Myocyte (in vitro differentiated cells): ENCODE measurements around the gene SLC47A2. TPM values are rescaled to one million over a fixed set of nuclear protein-coding genes. Genes with fewer than 3 reads are reported as not detected.
A peak's percentile ranks its signal among the peaks of the same experiment; 100 is the strongest.

Experiments used
- DNase-seq: peaks from one replicate; pipeline ENCODE4 v3.0.0-alpha.2; 2012; ENCODE audit warnings: low read depth
- total RNA-seq: library from RNA; depleted of rRNA; stranded (reverse); fragments of >200 nt; gene quantifications from 2 replicates; pipeline ENCODE4 v1.2.3, GENCODE V29; 2014

Gene SLC47A2
- total RNA-seq, 1 donor from 2014 or later: 3.8 TPM

DNA sequence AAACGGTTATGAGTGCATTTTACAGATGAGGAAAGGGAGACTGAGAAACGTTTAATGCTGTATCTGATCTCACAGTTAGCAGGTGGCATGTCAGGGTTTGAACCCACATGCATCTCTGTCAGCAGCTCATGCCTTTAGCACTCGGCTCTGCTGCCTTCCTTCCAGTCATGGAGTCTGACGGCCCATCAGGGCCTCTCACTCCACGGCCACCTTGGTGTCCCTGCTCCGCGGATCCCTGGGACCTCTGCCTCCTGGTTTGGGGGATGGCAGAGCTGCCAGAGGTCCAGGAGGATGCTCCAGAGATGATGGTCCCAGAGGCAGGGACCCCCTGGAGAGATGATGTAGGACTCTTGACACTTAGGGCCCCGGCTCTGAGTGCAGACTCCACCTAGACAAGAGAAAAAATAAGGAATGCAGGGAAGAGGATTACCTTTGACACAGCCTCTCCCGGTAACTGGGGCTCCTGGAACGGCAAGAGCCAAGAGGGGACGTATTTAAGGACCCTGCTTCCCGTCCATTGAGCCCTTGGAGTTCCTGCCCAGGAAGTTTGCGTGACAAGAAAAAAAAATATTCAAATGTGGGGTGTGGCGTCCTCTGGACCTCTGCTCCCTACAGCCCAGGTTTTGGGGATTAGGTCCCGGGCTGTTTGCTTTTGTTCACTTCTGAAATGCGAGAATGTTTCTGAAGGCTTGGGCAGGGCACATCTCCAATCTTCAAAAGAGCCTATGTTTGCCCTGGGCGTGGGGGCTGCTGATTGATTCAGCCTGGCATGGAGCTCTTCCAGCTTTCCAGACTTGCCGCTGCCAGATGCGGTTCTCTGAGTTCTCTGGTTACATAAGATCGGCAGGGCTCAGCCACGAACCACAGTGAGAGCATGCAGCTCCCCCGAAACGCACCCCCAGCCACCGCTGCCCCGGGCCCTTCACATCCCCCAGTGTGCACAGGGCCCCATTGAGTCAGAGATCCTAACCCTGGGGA, 31.7 kb upstream of the SLC47A2 start, which contains the start of gene ALDH3A1:
Gene ALDH3A1 (minus strand): TSS at position 470 of the 978 bp plus-strand sequence. CDS start 3,169 bp downstream, outside the sequence.
- DNase-seq: peak; percentile 83

DNA sequence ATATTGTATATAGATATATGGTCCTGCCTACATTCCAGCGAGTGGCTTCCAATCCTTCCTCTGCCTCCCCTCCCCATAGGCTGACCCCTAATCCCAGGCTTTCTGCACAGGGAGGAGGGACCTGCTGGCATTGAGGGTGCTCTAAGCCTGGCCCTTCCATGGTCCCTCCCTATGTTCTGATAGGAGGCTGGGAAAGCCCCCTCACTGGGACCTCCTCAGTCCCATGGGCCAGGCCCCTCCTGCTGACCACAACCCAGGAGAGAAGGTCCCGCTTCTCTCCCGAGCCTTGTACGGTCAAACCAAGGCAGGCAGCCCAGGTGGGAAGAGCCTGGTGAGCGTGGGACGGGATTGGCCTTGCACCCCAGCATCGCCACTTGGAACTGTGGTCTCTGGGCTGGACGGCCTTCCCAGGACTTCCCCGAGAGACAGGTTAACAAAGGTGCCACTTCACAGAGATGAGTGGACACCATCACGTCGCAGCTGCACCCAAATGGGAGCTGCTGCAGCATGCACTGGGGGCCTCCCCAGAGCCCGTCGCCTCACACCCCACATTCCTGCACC, 30.9 kb upstream of the SLC47A2 start:
- no peak for DNase-seq

DNA sequence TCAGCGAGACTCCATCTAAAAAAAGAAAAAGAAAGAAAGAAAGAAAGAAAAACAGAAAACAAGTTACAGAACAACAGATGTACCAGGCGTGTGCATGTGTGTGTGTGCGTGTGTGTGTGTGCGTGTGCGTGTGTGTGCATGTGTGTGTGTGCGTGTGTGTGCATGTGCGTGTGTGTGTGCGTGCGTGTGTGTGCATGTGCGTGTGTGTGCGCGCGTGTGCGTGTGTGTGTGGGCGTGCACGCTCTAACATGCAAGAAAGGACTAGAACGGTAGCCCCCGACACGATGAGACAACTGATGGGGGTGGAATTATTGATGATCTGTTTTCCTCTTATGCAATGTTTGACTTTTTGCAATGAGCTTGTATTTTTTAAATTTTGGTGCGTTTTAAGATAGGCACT, 30.1 kb upstream of the SLC47A2 start:
- no peak for DNase-seq

DNA sequence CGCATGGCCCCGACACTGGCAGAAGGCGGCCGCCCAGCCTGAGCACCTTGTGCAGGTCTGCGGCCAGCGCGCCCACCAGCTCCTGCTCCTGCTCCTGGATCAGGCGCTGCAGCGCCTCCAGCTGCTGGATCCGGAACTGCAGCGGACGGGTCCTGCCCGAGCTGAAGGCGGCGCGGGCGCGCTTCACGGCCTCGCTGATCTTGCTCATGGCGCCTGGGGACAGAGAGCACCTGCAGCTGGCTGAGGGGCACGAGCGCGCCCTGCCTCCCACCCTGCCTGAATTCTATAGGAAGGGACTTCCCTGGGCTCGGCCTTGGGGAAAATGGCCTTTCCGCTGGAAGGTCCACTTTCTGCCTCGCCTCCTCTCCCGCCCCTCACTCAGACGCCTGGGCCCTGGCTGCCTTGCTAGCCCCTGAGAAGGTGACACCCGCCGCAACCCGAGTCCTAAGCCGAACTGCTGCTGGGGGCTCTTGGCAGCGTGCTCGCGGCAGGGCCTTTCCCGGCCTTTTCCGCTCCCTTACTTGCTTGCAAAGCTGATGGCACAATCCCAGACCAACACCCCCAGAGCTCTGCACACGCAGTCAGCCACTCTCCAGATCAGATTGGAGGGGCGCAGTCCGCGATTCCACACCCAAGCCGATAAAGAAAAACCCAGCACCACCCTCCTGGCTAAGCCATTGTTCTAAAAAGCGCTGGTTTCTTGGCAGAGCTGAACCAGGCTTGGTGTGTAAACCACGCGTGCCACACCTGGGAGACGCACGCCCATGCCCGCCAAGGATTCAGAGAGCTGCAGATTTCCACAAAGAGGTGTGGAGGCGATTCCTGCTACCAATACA, 28.8 kb upstream of the SLC47A2 start:
- peak; percentile 62 for DNase-seq

DNA sequence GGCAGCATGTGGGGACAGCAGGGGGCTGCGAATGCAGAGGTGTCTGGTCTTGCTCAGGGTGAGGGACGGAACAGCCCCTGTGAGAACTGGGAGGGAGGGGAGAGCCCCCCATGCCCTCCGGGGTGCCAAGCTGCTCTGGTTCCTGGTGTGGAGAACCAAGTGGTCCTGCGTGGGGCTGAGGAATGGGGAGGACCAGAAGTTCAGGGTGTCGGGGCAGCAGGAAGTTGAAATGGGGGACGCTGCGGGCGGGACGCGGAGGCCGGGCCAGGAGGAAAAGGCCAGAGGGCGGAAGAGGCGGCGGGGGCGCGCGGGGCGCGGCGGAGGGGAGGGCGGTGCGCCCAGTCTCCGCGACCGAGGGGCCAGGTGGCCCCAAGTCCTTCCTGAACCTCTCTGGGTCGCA, 28.1 kb upstream of the SLC47A2 start:
- DNase-seq: no peak

DNA sequence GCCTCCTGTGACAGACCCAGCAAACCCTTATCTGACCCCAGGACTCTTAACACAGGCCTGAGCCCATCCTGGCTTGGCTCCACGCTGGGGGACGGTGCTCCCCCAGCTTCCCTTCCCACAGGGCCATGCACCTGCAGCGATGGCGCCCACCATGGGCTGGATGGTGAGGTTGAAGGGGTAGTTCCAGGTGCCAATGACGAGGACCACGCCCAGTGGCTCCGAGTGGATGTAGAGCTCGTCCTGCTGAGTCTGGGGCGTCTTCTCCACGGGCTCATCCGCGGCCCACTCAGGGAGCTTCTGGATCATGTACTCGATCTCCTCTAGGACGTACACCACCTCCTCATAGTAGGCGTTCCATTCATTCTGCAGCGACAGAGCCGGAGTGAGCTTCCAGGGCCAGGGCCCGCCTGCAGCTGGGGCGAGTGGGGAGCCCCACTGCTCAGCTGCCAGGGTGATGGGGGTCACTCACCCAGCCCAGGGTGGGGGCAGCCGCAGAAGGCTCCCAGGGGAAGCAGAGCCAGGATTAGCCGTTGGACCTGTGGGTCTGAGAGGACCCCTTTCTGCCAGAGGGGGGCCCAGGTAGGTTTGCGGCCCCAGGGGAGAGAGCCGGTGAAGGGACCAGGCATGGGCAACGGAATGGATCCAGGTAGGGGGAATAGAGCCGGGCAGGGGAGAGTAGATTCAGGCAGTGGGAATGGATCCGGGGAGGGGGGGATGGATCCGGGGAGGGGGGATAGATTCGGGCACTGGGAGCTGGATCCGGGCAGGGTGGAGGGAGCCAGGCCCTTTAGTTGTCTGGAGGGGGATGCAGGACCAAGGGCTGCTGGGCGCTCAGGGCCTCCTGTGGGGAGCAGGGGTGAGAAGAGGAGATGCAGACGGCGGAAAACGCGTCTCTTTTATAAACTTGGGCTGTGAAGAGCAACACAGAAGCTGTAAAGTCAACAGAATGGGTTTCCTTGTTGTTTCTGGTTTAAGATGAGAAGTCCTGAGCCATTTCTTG, 27.0 kb upstream of the SLC47A2 start:
- no peak for DNase-seq

DNA sequence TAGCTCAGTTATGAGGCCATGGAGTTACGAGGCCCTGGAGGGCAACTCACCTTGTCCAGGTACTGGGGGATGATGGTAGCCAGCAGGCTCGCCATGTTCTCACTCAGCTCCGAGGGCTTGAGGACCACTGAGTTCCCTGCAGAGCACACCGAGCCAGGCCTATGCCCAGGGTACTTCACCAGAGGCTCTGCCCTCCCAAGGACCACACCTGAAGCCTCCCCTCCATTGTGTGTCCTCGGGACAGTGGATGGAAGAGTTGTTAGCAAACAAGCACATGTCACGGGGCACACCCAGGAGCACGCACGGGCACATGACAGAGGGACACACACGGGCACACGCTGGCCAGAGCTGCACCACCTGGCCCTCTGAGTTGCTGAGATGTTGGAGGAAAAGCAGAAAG, 26.1 kb upstream of the SLC47A2 start:
- no peak for DNase-seq

DNA sequence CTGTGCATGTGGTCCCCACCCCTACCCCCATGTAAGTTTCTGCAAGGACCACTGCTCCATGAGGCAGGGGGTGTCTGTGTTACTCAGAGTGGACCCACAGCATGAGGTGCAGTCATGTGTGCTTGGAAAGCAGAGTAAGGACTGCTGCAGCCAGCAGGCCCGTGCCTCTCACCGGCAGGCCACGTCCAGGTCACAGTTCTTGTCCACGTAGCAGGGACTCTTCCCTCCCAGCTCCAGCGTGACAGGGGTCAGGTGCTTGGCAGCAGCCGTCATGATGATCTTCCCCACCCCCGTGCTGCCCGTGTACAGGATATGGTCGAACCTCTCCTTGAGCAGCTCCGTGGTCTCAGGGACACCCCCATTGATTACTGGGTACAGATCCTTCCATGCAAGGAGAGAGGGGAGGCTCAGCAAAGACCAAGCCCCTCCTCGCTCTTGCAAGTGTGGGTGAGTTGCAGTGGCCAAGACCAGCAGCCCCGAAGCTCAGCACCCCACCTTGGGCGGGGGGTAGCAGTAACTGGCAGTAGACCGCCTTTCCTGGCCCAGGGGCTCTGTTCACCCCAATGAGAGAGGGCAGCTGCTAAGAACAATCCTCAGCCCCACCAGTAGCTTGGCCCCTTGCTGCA, 25.6 kb upstream of the SLC47A2 start:
- no peak for DNase-seq

DNA sequence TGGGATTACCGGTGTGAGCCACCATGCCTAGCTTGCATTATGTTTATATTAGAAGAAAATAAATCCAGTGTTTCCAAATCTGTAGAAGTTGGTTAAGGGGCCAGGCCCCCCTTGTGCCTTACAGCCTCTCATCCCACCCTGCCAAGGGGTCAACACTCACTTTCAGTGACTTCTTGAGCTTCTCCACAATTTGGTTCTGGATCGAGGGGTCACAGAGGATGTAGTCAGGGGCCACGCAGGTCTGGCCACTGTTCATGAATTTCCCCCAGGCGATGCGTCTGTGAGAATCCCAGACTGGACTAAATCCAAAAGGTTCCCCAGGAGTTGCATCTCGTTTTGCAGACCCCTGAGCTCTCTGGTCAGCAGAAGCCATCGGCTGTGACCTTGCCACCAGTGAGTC, 24.5 kb upstream of the SLC47A2 start:
- DNase-seq: no peak

DNA sequence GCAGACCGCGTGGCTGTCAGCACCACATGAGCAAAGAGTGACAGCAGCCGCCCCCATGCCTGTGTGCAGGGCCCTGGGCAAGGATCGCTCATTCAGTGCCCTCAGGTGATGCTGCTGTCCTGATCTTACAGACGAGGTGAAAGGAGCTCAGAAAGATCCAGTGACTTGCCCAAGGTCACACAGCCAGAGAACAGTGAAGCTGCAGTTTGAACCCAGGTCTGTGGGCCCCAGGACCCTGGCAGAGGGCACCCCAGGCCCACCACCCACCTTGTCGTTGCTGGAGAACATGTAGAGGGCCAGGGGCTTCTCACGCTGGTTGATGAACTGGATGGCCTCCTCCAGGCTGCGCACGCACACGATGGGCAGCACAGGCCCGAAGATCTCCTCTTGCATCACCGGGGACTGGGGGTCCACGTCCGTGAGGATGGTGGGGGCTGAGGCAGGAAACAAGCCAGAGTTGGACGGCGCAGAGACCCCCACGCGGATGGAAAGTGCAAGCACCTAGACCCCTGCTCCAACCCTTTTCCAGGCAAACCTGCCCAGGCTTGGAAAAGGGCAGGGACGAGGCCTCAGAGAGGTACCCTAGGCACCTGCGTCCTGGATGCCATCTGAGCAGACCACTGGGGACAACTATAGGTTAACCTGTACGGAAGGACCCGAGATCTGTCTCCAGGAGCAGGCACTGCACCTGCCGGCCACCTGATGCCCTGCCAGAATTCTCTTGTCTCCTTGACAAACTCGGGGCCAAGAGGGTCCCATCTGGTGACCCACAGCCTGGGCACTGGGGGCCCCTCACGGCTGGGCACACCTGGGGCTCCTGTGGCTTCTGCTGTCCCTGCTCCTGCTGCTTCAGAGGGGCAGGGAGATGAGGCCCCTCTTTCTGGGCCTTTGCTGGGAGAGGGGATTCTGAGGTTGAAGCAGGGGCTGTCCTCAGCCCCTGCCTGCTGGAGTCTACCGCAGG, 23.1 kb upstream of the SLC47A2 start:
- DNase-seq: no peak

DNA sequence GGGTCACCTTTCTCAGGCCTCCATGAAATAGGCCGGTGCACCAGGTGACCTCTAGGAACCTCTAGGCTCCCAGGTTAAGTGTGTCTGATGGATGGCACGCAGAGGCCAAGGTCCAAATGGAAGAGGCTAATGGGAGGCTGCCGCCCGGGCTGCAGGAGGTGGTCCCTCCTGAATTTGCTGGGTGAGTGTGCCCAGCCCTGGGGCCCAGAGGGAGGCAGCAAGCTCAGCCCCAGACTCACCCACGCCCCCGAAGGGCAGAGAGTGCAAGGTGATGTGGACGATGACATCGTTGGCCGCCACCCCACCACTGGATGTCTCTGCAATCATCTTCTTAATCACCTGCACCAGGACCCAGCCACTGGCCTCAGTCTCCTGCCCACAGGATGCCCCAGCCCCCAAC, 22.4 kb upstream of the SLC47A2 start:
- DNase-seq: no peak

DNA sequence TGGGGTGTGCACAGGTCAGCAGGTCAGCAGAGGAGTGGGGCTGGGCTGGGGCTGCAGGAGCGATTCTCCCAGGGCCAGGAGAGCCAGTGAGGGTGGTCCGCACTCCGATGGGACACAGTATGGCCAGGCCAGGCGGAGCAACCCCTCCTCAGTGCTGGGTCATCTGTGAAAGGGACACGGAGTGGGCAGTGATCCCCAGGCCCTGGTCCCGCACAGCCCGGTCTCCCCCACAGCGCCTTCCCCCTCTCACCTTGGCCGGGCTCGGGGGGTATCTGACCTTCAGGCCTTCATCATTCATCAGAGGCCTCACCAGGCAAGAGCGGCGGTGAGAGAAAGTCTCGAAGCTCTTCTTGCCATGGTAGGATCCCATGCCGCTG, 21.7 kb upstream of the SLC47A2 start:
- no peak for DNase-seq

DNA sequence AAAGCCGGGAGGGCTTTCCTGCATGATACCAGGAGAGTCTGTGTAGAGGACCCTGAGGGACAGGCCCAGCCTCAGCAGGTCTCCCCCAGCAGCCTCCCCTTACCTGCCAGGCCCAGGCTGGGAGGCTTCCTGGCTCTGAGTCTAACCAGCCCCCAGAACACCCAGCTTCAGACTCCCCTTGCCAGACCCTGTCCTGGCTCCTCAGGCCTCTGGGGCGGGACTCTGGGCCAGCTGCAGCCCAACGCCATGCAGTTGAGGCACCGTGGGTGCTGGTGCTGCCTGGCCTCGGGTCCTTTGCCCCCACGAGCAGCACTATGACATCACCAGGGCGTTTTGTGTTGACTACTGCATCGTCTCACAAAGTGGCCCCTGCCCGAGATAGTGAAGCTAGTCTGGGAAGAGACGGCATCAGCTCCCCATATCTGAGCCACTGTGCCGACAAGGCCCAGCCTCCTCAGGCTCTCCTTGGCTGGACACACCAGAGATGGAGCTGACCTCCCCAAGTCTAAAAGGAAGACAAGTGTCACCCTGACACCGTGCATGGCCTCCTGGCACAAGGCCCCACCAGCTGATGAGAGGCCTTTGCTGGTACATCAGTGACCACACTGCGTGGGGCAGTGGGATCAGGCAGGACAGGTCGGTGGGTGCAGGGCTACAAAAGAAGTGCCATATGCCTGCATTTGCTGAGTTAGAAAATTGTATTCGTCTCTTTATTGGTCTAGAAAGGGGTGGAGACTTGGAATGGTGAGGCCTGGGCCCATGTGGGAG, 21.1 kb upstream of the SLC47A2 start:
- no peak for DNase-seq

DNA sequence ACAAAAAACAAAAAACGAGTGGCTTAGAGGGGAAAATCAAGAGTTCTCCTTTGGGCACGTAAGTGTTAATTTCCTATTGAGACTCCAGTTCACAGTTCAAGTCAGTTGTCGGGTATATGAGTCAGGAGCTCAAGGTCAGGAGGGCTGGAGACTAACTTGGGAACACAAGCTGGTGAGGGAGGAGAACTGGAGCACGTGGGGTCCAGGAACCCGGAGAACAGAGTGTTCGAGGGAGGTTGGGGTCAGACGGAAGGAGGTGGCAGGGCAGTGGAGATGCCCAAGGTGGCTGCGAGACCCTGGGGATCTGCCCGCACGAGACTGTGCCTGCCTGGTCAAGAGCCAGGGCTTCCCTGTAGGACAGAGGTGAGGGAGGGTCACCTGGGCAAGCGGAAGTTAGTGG, 19.7 kb upstream of the SLC47A2 start:
- DNase-seq: no peak

DNA sequence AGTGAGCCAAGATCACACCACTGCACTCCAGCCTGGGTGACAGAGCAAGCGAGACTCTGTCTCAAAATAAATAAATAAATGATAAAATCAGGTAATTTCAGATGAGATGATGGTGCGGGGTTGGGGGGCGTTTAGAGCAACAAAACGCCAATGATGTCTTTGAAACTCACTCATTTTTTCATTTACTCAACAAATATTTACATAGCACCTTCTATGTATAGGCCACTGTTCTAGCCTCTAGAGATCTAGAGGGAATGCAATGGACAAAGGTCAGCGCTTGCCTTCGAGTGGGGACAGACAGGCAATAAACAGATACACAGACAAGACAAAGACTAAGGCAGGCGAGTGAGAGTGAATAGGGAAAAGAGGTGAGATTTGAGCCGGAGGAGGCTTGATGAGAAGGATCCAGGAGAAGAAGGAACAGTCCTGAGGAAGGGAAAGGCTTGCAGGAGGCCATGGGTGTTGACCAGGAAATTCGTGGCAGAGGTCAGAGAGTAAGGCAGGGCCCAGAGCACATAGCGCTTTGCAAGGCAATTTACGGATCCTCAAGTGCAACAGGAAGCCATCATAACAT, 17.7 kb upstream of the SLC47A2 start:
- no peak for DNase-seq

DNA sequence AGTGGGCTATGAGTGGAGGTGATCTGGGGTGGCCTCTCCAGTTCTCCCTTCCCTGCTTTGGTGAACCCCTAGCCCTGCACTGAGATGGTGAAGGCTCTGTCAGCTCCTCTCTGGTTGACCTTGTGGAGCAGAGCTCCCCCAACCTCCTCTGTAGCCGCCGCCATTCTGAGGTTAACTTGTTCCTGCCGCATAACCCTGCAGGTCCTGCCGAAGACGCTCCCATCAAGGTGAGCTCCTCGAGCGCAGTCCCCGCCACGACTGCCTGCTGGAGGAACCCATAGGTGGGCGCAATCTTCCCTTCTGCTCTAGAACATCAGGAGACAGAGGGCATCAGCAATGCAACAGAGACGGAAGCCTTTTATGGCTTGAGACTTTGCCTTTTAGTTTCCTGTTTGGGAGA, 15.2 kb upstream of the SLC47A2 start:
- no peak for DNase-seq

DNA sequence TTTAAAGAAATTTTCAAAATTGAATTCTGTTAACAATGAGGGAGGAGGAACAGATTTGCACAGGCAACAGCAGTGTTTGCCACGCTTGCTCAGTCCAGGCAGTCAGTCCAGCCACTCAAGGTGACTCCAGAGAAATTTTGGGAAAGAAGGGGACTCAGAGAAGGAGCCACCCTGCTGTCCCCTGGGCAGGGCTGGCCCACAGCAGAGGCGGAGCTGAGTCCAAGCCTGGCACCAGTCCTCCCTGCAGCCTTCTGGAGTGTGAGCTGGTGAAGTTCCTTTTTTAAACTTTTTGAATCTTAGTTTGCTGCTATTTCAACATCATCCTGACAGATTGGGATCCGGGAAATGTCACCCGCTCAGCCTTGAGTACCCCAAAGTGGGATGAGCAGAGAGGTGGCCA, 14.5 kb upstream of the SLC47A2 start:
- DNase-seq: no peak

DNA sequence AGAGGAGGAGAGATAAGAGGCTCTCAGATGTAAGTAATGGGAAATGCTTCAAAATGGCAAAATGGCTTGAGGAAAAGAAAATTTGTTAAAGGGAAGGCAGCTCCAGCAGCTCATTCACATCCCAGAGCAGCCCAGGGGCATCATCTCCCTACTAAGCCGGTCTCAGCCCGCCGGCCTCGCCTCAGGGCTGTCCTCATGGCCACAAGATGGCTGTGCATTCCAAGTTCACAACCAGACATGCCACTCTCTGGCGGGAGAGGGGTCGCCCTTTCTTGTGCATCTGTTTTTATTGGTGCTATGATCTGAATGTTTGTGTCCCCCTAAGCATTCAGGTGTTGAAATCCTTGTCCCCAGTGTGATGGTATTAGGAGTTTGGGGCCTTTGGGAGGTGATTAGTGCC, 13.5 kb upstream of the SLC47A2 start:
- DNase-seq: no peak
